MCF 10A (cell line): ENCODE results near the gene ABCB4. TPM values are rescaled to one million over a fixed set of nuclear protein-coding genes. Genes with fewer than 3 reads are reported as not detected.

ENCODE experiments used
- BruUV-seq: library from RNA; stranded (reverse); fragments of 400-500 nt; replicated peaks from 2 replicates; lab custom pipeline; 2021; lab: Mats Ljungman, UMichigan
- CTCF ChIA-PET: fragments of 300-600 bp; sonication (Branson Sonifier 250); formaldehyde crosslinking; extraction: SDS; loops from one replicate; lab custom pipeline; 2021; ENCODE audit warnings: antibody characterized with exemption, inconsistent platforms; lab: Yijun Ruan, JAX
- POLR2A ChIA-PET: fragments of 300-600, 350-650 bp; sonication (Branson Sonifier 250); formaldehyde crosslinking; extraction: SDS; loops from one replicate; lab custom pipeline; 2020; ENCODE audit warnings: antibody characterized with exemption, inconsistent platforms; lab: Yijun Ruan, JAX
- DNase-seq: peaks from one replicate; pipeline ENCODE4 v3.0.0-alpha.2; 2018; ENCODE audit not compliant: unreplicated experiment
- H3K27ac Mint-ChIP-seq: one replicate; pipeline ENCODE4 v1.8.0; 2022; ENCODE audit warnings: mild to moderate bottlenecking, low read depth, mixed read lengths; ENCODE audit not compliant: unreplicated experiment
- H3K27me3 Mint-ChIP-seq: one replicate; pipeline ENCODE4 v1.8.0; 2022; ENCODE audit warnings: mixed read lengths; ENCODE audit not compliant: insufficient read depth, unreplicated experiment
- H3K36me3 Mint-ChIP-seq: one replicate; pipeline ENCODE4 v1.8.0; 2022; ENCODE audit warnings: mild to moderate bottlenecking, moderate library complexity, mixed read lengths; ENCODE audit not compliant: insufficient read depth, unreplicated experiment
- H3K4me1 Mint-ChIP-seq: one replicate; pipeline ENCODE4 v1.8.0; 2022; ENCODE audit warnings: mixed read lengths; ENCODE audit not compliant: insufficient read depth, unreplicated experiment
- H3K4me3 Mint-ChIP-seq: one replicate; pipeline ENCODE4 v1.8.0; 2022; ENCODE audit warnings: mild to moderate bottlenecking, moderate library complexity, mixed read lengths; ENCODE audit not compliant: unreplicated experiment
- H3K9me3 Mint-ChIP-seq: one replicate; pipeline ENCODE4 v1.8.0; 2022; ENCODE audit warnings: mixed read lengths; ENCODE audit not compliant: unreplicated experiment
- intact Hi-C: fragments of 100-400 bp; cut with micrococcal nuclease; formaldehyde crosslinking; loops from 2 replicates; pipeline ENCODE4 v1.14.1; 2022
- total RNA-seq: library from RNA; stranded (reverse); gene quantifications from 2 replicates; pipeline ENCODE4 v1.2.3, GENCODE V29; 2022
- TF ChIP-seq, protein P1 (sequence below): fragments of 200-600 bp; IDR thresholded peaks from one replicate; pipeline ENCODE4 v1.8.0; 2022; ENCODE audit warnings: antibody characterized with exemption, mild to moderate bottlenecking; ENCODE audit not compliant: unreplicated experiment

ABCB4 gene
- total RNA-seq, 1 experiment from 2014 or later, result not detected

DNA sequence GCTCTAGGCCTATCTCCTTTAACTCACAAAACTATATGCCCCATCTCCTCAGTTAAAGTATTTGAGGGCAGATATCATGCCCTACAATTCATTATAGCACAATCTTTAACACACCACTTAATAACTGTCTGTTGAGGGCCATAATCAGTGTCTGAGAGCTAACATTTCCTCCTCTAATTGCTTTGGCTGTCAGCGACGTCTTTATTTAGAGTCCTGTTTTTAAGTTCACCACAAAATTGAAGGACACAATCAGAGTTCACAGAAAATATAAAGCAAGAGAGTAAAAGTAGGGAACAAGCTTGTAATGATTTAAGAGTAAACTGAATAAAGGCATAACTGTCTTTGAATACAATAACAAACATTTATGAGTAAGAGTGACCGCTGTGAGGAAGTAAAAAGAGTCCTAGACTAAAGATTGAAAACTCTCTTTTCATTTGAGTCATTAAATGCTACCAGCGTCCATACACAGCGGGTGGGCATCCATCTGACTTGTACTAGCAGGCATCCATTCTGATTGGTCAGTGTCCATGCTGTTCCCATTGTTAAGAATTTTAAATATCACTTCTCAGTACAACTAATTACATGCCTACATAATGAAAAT is 38.4 kb upstream of the ABCB4 start:
- Mint-ChIP-seq H3K27ac (no peak overlapping the region), H3K4me1 (no peaks in the 10 kb centered on the region), H3K9me3 (no peaks in the 10 kb centered on the region), H3K27me3 (peaks cover 22% of the 10 kb centered on the region), H3K36me3 (no peaks in the 10 kb centered on the region), H3K4me3 (no peak overlapping the region)
- no TSS peak for BruUV-seq
- intact Hi-C loops, result no loop called here
- TF ChIP-seq, protein P1, sequence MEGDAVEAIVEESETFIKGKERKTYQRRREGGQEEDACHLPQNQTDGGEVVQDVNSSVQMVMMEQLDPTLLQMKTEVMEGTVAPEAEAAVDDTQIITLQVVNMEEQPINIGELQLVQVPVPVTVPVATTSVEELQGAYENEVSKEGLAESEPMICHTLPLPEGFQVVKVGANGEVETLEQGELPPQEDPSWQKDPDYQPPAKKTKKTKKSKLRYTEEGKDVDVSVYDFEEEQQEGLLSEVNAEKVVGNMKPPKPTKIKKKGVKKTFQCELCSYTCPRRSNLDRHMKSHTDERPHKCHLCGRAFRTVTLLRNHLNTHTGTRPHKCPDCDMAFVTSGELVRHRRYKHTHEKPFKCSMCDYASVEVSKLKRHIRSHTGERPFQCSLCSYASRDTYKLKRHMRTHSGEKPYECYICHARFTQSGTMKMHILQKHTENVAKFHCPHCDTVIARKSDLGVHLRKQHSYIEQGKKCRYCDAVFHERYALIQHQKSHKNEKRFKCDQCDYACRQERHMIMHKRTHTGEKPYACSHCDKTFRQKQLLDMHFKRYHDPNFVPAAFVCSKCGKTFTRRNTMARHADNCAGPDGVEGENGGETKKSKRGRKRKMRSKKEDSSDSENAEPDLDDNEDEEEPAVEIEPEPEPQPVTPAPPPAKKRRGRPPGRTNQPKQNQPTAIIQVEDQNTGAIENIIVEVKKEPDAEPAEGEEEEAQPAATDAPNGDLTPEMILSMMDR, result no peak
- no peak for DNase-seq
- ChIA-PET CTCF (interaction anchor here (0.8 kb wide), 1 partner anchor 280 kb away, joined by 3 read pairs; no protein-coding TSS in a partner anchor), POLR2A (no interaction called here)

DNA sequence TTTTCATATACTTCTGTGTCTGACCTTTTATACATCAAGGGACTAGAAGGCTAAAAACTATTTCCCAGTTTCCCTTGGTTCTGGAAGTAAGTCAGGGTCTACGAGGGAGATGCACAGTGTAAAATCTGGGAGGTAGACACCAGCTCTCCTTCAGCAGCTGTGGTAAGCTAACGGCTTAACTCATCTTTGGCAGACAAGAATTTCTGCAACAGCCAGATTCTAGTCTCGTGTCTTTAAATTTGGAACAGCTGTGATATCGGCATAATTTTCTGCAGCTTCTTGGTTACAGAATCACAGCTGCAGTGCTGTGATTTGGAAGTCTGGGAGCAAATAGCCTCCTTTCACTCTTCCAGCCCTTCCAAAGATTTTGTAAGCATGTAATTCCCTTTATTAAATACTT is 37.4 kb upstream of the ABCB4 start:
- ChIA-PET POLR2A (interaction anchor here (0.7 kb wide), 1 partner anchor 71 kb away, joined by 3 read pairs; no protein-coding TSS in a partner anchor), CTCF (interaction anchor here (0.8 kb wide), 1 partner anchor 281 kb away, joined by 3 read pairs; no protein-coding TSS in a partner anchor)
- H3K4me3 Mint-ChIP-seq, result no peak overlapping the region
- no peaks in the 10 kb centered on the region for H3K9me3 Mint-ChIP-seq
- H3K27me3 Mint-ChIP-seq, result peaks cover 22% of the 10 kb centered on the region
- no peak for DNase-seq
- no peaks in the 10 kb centered on the region for H3K4me1 Mint-ChIP-seq
- H3K27ac Mint-ChIP-seq, result no peak overlapping the region
- TF ChIP-seq, protein P1, result no peak
- BruUV-seq, result no TSS peak
- intact Hi-C loops, result no loop called here
- H3K36me3 Mint-ChIP-seq, result no peaks in the 10 kb centered on the region

DNA sequence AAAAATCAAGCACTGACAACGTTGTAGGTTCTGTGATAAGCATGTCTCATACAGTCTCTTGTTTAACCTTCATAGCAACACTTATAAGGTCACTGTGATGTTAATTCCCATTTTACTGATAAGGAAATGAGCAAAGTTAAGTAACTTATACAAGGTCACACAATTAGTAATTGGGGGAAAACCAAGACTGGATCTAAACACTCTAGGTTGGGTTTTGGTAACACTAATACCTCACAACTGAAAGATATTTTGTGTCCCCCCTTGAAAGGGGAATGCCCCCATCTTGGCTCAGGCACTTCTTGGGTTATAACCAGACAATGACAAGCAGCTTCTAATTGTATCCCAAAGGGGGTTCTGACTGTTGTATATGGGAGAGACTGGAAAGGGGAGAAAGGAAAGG is 36.0 kb upstream of the ABCB4 start:
- intact Hi-C loops, result no loop called here
- CTCF ChIA-PET, result interaction anchor here (0.6 to 1.5 kb wide), 2 partner anchors 53 to 600 kb away, joined by 3 to 6 read pairs; no protein-coding TSS in a partner anchor
- no peak overlapping the region for H3K27ac Mint-ChIP-seq
- H3K4me1 Mint-ChIP-seq, result no peaks in the 10 kb centered on the region
- no peaks in the 10 kb centered on the region for H3K9me3 Mint-ChIP-seq
- DNase-seq, result no peak
- BruUV-seq, result no TSS peak
- POLR2A ChIA-PET, result interaction anchor here (0.6 kb wide), 1 partner anchor 11 kb away, joined by 3 read pairs; no protein-coding TSS in a partner anchor
- TF ChIP-seq, protein P1, result no peak
- peaks cover 22% of the 10 kb centered on the region for H3K27me3 Mint-ChIP-seq
- H3K4me3 Mint-ChIP-seq, result no peak overlapping the region
- no peaks in the 10 kb centered on the region for H3K36me3 Mint-ChIP-seq

DNA sequence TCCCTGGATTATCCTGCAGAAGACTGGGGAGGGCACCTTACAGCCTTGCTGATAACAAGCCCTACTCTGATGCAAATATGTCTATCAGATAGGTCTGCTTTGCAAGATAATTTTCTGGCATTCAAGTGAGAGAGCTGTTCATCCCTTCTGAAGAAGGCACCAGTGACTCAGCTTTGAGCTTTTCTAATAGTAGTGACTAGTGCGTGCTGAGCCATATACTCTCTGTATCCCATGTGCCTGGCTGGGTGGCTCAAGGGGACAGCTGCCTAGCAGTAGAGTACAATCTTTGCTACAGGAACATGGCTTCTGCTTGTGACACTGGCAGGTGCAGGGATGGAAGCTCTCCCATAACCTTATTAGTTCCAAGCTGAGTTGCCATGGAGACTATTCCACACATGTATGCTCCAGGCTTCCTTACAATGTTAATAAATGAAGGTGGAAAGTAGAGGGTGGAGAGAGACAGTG is 35.0 kb upstream of the ABCB4 start:
- H3K27me3 Mint-ChIP-seq, result peaks cover 22% of the 10 kb centered on the region
- ChIA-PET CTCF (interaction anchor here (0.5 to 1.5 kb wide), 7 partner anchors 8 to 554 kb away, joined by 3 to 6 read pairs (median 3); no protein-coding TSS in a partner anchor), POLR2A (interaction anchor here (0.5 kb wide), 1 partner anchor 377 kb away, joined by 3 read pairs; no protein-coding TSS in a partner anchor)
- no TSS peak for BruUV-seq
- DNase-seq, result no peak
- H3K4me1 Mint-ChIP-seq, result no peaks in the 10 kb centered on the region
- H3K4me3 Mint-ChIP-seq, result no peak overlapping the region
- no peaks in the 10 kb centered on the region for H3K9me3 Mint-ChIP-seq
- no peaks in the 10 kb centered on the region for H3K36me3 Mint-ChIP-seq
- H3K27ac Mint-ChIP-seq, result no peak overlapping the region
- intact Hi-C loops, result no loop called here
- TF ChIP-seq, protein P1, result no peak
